HK-2 (cell line): ENCODE data around the gene FMOD.

Source experiments
- DNase-seq: peaks from one replicate; pipeline ENCODE4 v3.0.0-alpha.2; 2018; ENCODE audit not compliant: unreplicated experiment

Gene FMOD

GRCh38 chr1:203351037-203351625 lies at the start of gene FMOD:
TSS of gene FMOD (minus strand) at chr1:203351122. CDS start at chr1:203348270, 2,852 bp downstream.
- DNase-seq = no peak

- DNase-seq = no peak
Observed at GRCh38 chr1:203396595-203397194, 45.8 kb upstream of the FMOD start.

GRCh38 chr1:203395751-203396150 lies 44.8 kb upstream of the FMOD start:
- no peak for DNase-seq

GRCh38 chr1:203390298-203390697 lies 39.4 kb upstream of the FMOD start:
- DNase-seq = no peak

GRCh38 chr1:203388683-203389082 lies 37.8 kb upstream of the FMOD start:
- no peak for DNase-seq

- no peak for DNase-seq
Observed at GRCh38 chr1:203382026-203382425, 31.1 kb upstream of the FMOD start.

- DNase-seq = no peak
Observed at GRCh38 chr1:203381151-203381751, 30.3 kb upstream of the FMOD start.

- DNase-seq = no peak
Observed at GRCh38 chr1:203380420-203381150, 29.7 kb upstream of the FMOD start.

GRCh38 chr1:203379825-203380224 lies 28.9 kb upstream of the FMOD start:
- no peak for DNase-seq

- no peak for DNase-seq
Observed at GRCh38 chr1:203378556-203379245, 27.8 kb upstream of the FMOD start.

- DNase-seq = no peak
Observed at GRCh38 chr1:203373991-203374390, 23.1 kb upstream of the FMOD start.

- DNase-seq = no peak
Observed at GRCh38 chr1:203373002-203373401, 22.1 kb upstream of the FMOD start.

GRCh38 chr1:203371288-203371687 lies 20.4 kb upstream of the FMOD start:
- DNase-seq = no peak

- DNase-seq = no peak
Observed at GRCh38 chr1:203369666-203370065, 18.7 kb upstream of the FMOD start.

GRCh38 chr1:203368624-203369451 lies 17.9 kb upstream of the FMOD start:
- no peak for DNase-seq

GRCh38 chr1:203367057-203367456 lies 16.1 kb upstream of the FMOD start:
- no peak for DNase-seq

GRCh38 chr1:203366476-203366875 lies 15.6 kb upstream of the FMOD start:
- DNase-seq = no peak

- no peak for DNase-seq
Observed at GRCh38 chr1:203364806-203365205, 13.9 kb upstream of the FMOD start.

GRCh38 chr1:203364094-203364801 lies 13.3 kb upstream of the FMOD start:
- no peak for DNase-seq

- no peak for DNase-seq
Observed at GRCh38 chr1:203362720-203363025, 11.8 kb upstream of the FMOD start.
